HG03469 (cell line): Measurements from ENCODE around the gene PRR7.

Source experiments
- ATAC-seq: cut with Tn5 transposase; IDR thresholded peaks from one replicate; pipeline ENCODE4 v1.9.1; 2021; ENCODE audit warnings: mild to moderate bottlenecking, moderate library complexity, moderate number of reproducible peaks; ENCODE audit not compliant: unreplicated experiment

PRR7 gene

DNA sequence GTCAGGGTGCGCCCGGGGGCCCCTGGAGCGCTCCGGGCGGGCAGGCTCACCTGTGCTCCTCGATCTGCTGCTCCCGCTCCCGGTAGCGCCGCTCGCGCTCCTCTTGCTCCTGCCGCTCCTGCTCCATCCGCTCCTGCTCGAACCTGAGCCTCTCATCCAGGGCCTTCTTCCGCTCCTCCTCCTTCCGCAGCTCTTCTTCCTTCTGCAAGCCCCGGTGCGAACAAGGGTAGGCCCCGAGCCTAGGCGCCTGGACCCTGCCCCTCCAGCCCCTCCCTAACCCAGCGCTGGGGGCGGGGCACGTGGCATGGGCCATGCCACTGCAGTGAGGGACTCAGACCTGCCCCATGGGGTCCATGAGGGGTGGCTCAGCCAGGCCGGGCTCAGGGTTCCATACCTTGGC, 20.2 kb downstream of the PRR7 start:
- no peak for ATAC-seq

DNA sequence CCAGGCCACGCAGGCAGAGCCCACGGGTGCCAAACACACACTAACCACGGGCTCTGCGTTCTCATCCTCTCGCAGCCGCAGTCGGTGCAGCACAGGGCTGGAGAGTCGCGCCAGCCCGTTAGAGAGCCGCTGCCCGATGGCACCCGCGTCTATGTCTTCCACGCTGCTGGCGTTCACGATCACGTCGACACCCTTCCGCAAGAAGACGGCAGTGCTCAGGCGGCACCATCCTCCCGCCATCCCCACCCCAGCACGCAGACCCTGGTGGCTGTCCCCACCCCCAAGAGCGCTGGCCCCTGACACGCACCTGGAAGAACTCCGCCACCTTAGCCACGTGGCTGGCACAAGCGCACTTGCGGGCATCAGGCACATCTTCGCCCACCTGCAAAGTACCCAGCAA, 20.8 kb downstream of the PRR7 start:
- ATAC-seq, result no peak

DNA sequence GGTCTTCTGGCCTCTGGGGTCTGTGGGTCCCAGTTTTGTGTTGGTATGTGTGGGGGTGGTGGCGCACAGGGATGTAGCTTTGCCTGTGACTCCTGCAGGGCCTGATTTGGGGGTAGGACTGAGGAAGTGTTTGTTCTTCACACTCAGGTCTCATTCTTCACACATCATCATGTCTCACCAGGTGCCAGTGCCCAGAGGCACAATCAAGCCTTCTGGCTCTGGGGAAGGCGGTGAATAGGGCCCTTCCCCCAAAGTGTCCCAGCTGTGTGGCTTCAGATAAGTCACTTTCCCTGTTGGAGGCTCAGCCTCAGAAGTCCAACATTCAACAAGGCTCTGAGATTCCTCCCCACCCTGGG, 21.7 kb downstream of the PRR7 start:
- ATAC-seq, result no peak

DNA sequence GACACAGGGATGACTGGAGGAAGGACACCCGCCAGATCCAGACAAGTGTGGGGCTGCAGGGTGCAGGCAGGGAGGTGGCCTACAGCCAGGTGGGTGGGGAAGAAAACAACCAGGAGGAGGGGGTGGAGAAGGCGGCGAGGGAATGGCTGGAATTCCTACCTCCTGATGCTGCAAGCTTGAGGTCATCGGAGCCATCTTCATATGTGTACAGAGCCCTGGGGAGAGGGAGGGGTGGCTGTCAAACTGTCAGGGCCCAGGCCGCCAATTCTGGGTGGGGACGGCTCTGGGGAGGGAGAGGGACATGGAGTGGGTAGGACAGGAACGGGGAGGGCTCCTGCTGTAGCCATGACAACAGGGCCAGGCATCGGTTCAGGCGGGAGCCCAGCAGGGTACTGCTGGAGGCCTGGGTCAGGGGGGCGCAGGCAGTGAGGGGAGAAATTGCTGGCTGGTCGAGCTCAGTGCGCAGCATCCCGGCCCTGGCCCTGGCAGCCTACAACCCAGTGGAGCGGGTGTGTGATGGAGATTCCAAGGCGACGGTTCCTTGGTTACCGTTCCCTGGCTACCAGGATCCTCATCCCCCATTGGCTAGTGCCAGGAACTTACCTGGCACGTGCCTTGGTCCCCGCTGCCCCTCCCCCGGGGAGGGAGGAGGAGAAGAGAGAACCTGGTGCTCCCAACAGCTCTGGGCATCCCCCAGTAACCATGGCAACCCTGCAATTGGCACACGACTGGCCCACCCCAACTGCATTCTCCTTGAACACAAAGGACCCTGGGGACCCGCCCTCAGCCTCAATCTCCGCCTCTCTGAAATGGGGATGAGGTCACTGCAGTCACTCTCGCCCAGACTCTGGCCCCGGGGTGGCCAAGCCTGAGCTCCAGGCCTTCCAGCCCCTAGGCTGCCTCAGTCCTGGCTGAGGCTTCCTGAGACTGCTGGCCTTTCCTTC, 22.3 kb downstream of the PRR7 start:
- ATAC-seq, result no peak

DNA sequence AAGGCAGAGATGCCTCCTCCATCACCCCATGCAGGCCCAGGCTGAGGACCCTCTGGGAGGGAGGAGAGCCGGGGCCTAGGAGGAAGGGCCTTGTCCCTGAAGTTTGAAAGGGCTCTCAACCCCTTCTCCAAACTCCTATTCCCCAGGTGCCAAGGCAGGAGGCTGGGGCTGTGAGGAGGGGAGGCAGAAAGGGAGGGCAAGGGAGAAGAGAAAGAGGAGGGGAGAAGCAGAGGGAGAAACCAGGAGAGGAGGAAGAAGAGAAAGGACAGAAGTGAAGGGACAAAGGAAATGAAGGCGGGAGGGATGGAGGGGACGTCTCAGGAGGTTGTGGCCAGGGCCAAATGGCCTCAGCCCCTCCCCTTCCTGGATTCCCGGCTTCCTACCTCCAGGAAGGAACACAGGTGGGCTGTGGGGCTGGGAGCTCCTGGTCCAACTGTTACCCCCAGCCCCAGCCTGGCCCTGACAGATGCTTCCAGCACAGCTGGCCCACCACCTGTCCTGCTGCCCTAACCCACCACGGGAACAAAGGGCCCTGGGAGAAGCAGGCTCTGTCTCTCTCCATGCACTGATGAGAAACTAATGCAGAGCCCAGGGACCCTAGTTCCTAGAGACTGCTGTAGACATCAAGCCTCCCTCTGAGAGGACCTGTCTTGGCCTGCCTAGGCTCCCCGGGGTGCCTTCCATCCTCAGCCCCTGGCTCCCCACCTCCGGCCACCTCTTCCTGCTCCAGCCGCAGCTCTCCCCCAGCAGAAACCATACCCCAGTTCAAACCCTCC, 23.3 kb downstream of the PRR7 start:
- no peak for ATAC-seq

DNA sequence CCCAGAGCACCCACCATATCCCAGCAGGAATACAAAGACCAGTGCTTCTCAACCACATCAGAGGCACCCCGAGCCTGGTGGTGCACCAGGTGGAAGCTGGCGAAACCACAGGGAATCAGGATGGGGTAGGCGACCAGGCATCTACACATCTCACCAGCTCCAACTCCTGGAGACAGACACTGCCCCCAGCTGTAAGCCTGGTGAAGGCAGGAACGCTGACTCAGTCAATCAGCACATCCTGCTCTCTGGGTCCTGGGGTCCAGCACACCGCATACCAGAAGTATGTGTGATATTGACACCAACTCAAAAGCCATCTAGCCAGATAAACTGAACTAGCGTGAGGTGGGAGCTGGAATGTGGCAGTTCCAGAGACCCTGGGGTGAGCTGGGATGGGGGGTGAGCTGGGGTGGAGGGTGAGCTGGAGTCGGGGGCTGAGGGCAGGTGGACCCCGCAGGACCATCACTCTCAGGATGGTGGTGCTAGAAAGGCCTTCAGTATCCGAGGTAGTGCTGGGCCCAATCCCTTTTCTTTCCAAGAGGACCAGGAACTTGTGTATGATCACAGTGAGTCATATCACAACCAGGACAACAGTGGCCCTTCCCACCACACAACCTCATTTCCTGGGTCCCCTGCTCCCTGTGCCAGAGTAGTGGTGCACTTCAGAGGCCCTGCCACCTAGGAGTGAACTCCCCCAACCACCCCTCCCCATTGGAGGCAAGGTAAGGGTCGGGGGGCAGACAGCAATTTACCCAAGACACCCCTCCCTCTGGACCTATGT, 24.3 kb downstream of the PRR7 start:
- ATAC-seq, result no peak

DNA sequence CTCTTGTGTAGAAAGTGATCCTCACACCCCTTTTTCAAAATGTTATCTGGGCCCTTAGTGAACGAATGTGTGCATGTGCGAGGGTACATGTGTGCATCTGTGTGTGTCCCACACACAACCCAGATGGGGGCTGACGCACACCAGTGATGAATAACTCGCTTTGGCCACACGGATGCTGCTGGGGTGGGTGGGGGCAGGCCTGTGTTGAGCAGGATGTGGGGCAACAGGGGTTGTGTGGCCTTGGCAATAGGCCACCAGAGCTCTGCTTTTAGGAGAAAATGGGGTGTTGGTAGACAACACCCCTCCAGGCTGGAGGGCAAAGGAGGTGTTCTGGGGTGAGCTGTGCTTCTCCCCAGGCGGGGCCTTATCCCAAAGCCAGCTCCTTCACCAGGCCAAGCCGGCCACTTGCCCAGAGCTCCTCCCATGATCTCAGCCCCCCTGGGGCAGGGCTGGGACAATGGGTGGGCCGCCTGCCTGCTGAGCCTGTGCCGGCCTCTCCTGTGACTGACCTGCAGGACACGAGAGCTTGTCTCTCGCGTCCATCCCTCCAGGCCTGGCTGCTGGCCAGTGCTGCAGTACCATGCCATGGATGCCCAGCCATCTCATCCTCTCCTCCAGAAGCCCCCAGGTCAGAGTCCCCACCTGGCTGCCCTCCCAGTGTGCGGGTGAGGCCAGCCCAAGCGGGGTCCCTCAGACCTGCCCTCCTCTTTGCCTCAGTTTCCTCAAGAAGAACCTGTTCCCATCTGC, 25.2 kb downstream of the PRR7 start:
- ATAC-seq, result no peak

DNA sequence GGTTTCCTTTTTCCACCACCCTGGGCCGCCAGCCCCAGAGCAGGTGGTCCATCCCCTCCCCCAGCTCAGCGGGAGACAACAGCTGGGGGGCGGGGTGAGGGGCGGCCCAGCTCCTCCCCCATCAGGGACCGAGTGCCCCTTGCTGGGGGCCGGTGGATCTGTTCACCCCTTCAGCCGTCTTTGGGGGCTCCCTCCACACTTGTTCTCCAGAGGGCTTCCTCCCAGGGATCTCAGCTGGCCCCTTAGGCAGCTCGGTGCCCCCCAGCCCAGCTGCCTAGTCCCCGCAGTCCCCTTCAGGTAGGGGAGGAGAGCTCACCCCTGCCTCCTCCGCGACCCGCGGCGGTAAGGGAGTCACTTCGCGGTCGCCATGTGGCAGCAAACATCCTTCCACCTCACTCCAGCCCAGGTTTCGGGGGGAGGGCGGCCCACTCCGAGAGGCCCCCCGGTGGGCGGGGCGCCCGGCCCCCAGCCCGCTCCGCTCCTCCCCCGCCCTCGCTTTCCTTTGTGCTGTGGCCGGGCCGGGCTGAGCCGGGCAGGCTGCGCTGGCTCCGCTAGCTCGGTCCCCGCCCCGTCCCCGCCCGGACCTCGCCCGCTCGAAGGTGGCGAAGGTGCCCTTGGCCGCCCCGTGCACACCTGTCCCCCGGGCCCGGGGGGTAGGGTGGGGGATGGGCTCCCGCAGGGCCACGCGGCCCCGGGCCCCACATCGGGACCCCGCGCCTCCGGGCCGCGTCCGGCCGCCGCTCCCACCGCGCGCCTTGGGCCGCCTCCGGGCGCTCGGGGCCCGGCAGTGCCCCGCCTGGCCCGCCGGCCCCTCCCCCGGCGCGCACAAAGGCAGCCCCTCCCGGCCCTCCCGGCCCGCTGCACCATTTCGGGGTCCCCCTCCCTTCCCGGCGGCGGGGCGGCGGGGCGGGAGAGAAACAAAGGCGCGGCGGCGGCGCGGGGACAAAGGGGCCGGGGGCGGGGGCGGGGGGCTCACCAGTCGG, 26.1 kb downstream of the PRR7 start:
- ATAC-seq, result no peak

DNA sequence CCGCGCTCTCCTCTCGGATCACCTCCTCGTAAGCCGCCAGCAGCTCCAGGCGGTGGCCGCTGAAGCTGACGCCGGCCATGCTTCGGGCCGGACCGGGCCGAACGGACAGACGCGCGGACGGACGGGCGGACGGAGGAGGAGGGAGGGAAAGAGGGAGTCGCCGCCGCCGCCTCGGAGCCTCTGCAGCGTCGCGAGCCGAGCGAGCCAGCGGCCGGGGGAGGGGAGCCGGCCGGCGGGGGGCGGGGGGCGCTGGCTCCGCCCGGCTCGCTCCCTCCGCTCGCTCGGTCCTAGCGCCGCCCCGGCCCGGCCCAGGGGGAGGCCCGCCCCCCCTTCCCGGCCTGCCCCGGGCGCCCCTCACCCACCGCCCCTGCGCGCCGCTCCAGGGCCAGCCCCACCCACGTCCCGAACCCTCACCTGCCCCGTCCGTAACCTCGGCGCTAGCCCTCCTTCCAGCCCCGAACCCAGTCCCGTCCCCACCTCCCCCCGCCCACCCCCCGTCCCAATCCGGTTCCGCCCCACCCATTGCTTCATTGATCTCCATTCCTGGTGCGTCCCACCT, 26.9 kb downstream of the PRR7 start, which contains the start of gene DBN1:
Gene DBN1, minus strand, starts transcription at position 192 of the 559 bp plus-strand sequence. Its CDS starts 113 bp downstream, at position 79.
- ATAC-seq, result no peak

DNA sequence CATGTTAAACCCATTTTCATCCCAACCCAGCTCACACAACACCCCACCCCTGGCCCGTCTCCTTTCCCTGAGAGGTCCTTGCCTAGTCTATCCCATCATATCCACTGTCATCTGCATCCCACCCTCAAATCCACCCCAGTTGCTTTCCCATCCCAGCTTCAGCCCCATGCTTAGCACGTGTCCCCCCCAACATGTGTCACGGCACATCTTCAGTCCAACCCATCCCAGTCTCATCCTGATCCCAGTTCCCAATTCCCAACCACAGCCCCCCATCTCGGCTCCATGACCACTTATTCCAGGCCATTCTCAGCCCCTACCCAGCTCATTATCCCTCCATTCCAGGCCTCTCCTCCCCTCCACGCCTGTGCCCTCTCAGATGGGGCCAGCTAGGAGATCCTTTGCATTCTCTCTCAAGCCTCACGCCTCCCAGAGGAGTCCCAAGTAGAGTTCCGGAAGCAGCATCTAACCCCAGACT, 27.4 kb downstream of the PRR7 start:
- no peak for ATAC-seq

DNA sequence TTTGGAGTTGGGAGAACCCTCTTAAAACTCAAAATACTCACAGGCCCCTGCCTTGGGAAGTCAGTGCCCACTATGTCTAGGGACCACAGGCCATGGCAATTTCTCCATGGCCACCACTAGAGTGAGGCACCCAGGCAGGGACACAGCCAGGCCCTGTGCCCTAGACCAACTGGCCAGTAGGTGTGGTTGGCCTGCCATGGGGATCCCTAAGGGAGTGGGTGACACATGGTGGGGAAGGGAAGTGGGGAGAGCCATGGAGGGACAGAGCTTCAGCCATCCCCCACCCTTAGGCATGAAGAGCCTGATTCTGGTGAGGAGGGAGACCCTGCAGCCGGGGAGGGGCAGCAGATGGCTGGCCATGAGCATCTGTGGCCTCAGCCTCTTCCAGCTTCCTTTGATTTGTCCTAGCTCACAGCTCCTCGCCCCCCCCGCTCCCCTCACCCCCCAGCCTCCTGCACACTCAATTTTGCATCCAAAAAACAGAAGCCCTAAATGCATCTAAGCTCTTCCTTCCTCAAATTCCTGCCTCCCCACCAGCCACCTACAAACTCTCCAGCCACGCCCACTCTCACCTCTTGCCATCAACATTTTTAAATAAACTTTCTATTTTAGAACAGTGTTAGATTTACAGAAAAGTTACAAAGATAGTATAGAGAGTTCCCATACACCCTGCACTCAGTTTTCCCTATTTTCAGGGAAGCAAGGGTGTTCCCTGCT, 28.4 kb downstream of the PRR7 start:
- no peak for ATAC-seq

DNA sequence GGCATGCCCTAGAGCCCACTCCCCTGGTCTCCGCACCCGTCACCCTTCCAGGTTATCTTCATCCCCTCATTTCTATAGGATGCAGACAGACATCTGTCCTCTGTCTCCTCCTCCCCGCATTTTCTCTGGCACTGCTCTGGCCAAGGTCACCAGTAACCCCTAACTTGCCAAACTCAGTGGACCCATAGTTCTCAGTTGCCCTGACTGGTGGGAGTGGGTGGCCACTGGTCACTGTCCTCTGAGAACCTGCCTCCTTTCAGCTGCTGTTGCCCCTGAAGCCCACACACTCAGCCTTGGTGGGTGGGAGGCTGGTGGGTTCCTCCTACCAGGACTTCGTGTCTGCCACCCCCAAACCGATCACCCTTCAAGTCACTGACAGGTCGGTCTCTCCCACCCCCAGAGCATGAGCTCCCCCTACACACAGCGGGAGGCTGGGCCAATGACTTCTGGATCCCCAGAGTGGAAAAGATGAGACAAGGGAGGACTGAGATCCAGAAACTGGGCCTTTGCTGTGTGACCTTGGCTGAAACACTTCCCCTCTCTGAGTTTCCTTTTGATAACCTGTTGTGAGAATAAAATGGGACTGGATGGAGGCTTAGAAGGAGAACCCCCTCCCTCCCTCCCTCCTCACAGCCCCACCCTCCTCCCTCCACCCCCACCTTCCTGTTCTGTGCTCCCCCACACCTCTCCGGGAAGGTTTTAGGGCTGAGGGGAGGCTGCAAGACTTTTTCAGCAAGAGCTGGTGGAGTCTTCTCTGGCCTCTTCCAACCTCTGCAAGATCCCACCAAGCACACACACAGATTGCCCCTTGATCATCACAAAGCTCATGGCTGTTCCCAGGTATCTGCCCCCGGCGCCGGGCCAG, 29.2 kb downstream of the PRR7 start:
- ATAC-seq, result no peak

DNA sequence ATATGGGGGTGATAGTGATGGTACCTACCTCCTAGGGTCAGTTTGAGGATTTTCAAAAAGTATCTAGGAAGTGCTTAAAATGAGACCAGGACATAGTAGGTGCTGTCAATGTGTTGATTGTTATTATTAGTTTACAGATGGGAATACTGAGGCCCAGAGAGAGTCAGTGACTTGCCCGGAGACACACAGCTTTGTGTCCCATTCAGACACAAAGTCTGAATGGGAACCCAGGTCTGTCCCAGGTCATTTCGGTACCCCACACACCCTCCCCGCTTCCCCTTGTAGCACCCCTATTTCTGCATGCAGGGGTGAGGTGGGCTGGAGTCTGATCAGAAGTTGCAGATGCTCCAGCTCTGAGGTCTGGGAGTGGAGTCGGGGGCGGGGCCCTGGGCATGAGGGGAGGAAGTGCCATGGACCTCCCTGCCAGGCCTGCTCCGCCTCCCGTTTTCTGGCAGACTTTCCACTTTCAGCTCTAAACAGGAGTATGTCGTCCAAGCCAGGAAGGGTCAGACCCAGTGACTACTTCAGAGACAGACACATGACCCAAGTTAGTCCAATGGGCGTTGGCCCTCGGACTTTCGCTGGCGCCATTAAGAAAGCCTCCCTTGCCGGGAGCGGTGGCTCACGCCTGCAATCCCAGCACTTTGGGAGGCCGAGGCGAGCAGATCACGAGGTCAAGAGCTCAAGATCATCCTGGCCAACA, 30.1 kb downstream of the PRR7 start:
- ATAC-seq, result no peak

DNA sequence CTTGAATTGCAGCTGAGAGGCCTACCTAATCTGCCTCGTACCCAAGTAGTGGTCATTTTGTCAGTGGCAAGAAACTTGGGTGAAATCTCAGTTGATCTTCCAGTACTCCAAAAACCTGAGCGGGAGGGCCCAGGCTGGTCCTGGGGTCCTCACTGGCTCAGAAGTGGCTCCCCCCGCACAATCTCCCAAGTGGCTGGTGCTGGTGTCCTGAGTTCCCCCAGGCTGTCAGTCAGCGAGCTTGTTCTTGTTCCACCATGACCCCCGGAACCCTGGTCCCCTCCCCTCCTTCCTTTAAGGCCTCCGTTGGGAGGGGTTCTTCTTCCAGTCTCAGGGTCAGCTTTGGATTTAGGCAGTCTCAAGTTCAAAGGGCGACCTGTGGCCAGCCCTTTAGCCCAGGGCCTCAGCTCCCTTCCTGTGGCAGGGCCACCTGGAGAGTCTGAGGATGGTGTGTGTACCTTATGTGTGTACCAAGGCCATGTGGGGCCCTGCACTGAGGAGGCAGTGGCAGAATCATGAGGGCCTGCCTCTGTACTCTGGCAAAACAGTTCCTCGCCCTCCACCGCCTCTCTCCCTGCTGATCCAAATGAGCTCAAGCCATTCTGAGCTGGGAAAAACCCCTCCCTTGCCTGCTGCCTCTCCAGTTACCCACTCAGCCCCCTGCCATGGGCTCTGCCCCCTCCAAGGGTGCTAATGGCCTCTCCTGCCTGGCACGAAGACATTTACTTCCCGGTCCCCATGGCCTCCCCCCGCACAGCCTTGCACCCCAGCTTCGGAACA, 31.3 kb downstream of the PRR7 start:
- no peak for ATAC-seq

DNA sequence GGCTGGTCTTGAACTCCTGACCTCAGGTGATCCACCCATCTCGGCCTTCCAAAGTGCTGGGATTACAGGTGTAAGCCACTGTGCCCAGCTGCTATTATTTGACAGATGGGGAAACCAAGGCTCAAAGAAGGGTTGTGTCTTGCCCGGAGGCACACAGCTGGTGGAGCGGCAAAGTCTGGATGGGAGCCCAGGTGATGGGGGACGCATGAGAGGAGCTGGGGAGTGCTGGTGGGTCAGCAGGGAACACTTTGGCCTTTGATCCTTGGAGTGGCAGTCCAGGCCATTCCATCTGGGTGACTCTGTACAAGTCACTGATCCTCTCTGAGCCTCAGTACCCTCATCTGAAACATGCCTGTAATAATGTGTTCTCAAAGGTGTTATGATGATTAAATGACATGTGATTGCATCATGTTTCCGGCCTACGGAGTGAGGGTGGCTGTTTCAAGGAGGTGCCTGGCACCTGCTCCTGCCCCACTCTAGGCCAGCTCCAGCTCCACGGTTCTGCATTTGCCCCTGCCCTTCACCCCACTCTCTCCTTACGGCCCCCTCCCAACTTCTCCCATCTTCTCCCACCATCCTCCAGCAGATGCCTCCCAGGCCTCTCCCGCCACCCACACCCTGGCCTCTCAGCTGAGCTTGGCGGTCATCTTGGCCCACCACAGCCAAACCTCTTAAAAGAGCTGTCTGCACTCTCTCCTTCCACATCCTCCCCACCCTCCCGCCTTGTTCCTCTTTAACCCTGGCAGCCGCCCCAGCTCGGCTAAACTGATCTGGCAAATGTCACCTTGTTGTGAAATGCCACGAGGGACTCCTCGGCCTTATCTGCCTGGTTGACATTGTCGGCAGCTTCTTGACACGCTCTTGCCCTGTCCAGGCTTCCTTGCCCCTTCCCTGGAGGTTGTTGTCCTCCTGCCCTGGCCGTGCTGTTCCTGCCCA, 32.4 kb downstream of the PRR7 start:
- ATAC-seq, result no peak
